ENCODE results near the gene PRKCB. TPM values are rescaled to one million over a fixed set of nuclear protein-coding genes. Genes with fewer than 3 reads are reported as not detected.

The PRKCB gene
- total RNA-seq, 1 experiment from 2014 or later: 0.89 TPM

GRCh38 chr16:23952971-23953300 lies 117.2 kb downstream of the PRKCB start:
- Histone ChIP-seq H3K4me2 (ENCODE audit: low read length) (no peak overlapping the region), H3K4me1 (ENCODE audit: control insufficient read depth in 1 of 2, insufficient read depth in 2 of 2, low read length in 2 of 2) (no peaks in the 10 kb centered on the region), H3K36me3 (ENCODE audit: control insufficient read depth in 1 of 2, insufficient read depth in 2 of 2, low read length in 2 of 2) (no peaks in the 10 kb centered on the region), H3K9ac (ENCODE audit: low read length) (no peak overlapping the region), H3K9me3 (ENCODE audit: control insufficient read depth in 1 of 2, insufficient read depth in 1 of 2, low read depth in 1 of 2, low read length in 2 of 2) (no peaks in the 10 kb centered on the region), H4K20me1 (ENCODE audit: insufficient read depth) (no peaks in the 10 kb centered on the region), H2AFZ (ENCODE audit: low read depth, low read length, poor library complexity, severe bottlenecking) (no peak overlapping the region), H3K79me2 (ENCODE audit: insufficient read depth, low read length) (no peaks in the 10 kb centered on the region), H3K4me3 (replicated peaks in 1 of 2; ENCODE audit: low read depth in 1 of 2, low read length in 2 of 2) (no peak overlapping the region), H3K9me2 (ENCODE audit: insufficient read depth) (no peaks in the 10 kb centered on the region), H3K27ac (ENCODE audit: low read depth, low read length) (no peak overlapping the region), H3K27me3 (ENCODE audit: insufficient read depth, low read length) (peaks cover 46% of the 10 kb centered on the region)
- CTCF ChIA-PET: no interaction called here
- RAD21 ChIA-PET (ENCODE audit: low non-redundant PET in 1 of 2, low total read pairs in 2 of 2, uncharacterized antibody in 2 of 2, unreplicated experiment in 2 of 2): no interaction called here
- DNase-seq (ENCODE audit: low read depth, low spot score) (no peak), ATAC-seq (no peak)
- TF ChIP-seq RAD21 (IDR thresholded peaks at IDR 0.05; ENCODE audit: low read depth) (no peak), CBX3 (IDR thresholded peaks at IDR 0.05; ENCODE audit: low read depth) (no peak), SP1 (IDR thresholded peaks at IDR 0.05; ENCODE audit: low read depth) (no peak), REST (IDR thresholded peaks at IDR 0.05; ENCODE audit: low read depth) (no peak), ZFX (IDR thresholded peaks at IDR 0.05) (no peak), MAX (IDR thresholded peaks at IDR 0.05) (no peak)
- TF ChIP-seq, protein P1, sequence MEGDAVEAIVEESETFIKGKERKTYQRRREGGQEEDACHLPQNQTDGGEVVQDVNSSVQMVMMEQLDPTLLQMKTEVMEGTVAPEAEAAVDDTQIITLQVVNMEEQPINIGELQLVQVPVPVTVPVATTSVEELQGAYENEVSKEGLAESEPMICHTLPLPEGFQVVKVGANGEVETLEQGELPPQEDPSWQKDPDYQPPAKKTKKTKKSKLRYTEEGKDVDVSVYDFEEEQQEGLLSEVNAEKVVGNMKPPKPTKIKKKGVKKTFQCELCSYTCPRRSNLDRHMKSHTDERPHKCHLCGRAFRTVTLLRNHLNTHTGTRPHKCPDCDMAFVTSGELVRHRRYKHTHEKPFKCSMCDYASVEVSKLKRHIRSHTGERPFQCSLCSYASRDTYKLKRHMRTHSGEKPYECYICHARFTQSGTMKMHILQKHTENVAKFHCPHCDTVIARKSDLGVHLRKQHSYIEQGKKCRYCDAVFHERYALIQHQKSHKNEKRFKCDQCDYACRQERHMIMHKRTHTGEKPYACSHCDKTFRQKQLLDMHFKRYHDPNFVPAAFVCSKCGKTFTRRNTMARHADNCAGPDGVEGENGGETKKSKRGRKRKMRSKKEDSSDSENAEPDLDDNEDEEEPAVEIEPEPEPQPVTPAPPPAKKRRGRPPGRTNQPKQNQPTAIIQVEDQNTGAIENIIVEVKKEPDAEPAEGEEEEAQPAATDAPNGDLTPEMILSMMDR (IDR thresholded peaks at IDR 0.05 in 2 of 3, conservative IDR thresholded peaks at IDR 0.05 in 1 of 3; ENCODE audit: borderline replicate concordance in 1 of 3, insufficient read depth in 1 of 3, low read depth in 2 of 3, low read length in 2 of 3): no peak
- TF ChIP-seq, protein P2, sequence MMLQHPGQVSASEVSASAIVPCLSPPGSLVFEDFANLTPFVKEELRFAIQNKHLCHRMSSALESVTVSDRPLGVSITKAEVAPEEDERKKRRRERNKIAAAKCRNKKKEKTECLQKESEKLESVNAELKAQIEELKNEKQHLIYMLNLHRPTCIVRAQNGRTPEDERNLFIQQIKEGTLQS (IDR thresholded peaks at IDR 0.05): no peak
- BruUV-seq (replicated peaks): no TSS peak
- intact Hi-C loops (cut with micrococcal nuclease): no loop called here
- POLR2A ChIA-PET: no interaction called here

Data from HCT116 (cell line).